HG02973 (cell line): ENCODE data around the gene PPP6R3.

Source experiments
- ATAC-seq: cut with Tn5 transposase; IDR thresholded peaks from one replicate; pipeline ENCODE4 v1.9.1; 2021; ENCODE audit warnings: moderate library complexity; ENCODE audit not compliant: unreplicated experiment

Gene PPP6R3

DNA sequence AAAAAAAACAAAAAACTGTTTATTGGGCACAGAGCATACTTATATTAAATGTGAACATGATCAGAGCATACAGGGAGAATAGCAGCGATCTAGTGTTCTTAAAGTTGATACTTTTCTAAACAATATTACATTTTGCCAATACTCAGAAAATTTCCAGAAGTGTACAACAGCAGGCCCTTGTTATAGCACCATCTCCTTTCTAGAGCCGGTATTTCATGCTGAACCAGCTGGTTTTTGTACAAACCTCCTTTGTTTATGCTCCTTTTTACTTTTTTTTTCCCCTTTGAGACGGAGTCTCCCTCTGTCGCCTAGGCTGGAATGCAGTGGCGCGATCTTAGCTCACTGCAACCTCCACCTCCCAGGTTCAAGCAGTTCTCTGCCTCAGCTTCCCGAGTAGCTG, 90.7 kb downstream of the PPP6R3 start:
- ATAC-seq, result no peak

DNA sequence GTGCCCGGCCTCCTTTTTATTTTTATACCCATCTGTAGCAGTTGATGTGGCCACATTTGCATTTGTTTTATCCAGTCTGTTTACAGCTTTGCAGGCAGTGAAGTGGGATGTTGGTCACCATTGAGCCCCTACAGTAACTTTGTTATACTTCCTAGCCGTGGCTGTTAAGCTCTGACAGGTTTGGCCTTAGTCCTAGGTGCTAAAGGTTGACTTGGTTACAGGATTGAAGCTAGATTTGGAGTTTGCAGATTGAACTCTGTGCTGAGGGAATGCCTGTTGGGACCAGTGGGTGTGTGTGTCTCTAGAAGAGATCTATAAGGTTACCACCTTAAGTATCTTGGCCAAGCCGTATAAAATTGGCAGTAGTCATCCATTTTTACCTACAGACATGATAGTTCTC, 91.2 kb downstream of the PPP6R3 start:
- ATAC-seq, result no peak

DNA sequence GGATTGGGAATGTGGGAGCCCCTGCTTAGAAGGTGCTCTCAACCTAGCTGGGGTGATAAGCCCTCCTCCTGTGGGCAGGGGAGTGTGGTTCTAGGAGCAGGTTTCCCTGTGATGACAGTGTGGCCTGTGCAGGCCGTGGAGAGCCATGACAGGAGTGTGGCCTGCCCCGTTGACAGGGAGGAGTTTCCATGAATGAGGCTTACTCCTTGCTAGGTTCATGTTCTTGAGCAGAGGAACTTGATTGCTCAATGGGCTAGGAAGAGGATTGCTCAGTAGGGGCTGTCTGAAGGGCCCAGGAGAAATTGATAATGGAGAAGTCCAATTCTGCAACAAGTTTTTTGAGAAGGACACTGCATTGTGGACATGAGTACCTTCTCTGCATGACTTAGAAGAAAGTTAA, 92.0 kb downstream of the PPP6R3 start:
- ATAC-seq, result no peak

DNA sequence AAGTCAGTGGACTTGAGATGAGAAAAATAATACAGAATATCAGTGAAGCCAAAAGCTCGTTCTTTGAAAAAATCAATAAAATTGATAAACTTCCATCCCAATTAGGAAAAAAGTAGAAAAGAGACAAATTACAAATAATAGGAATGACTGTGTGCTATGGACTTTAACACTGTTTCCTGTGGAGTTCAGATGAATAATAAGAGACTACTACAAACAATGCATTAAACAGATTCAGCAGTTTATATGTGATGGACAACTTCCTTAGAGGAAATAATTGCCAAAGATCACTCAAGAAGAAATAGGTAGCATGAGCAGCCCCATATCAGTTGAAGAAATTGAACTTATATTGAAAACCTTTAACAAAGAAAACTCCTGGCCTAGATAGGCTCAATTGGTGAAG, 99.7 kb downstream of the PPP6R3 start:
- no peak for ATAC-seq

DNA sequence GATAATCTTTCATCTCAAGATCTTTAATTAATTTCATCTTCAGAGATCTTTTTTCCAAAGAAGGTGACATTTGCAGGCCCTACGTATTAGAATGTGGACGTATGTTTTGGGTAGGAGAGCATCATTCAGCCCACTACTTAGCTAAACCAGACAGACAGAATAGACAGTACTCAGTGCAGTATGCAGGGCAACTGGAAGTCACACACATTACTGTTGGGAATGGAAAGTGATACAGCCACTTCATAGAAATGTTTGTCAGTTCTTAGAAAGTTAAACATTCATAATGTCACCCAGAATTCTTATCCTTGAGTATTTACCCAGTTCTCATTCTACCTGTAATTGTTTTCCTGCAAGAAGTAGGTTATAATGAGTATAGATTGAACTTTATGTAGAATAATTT, 102.9 kb downstream of the PPP6R3 start:
- ATAC-seq, result no peak

DNA sequence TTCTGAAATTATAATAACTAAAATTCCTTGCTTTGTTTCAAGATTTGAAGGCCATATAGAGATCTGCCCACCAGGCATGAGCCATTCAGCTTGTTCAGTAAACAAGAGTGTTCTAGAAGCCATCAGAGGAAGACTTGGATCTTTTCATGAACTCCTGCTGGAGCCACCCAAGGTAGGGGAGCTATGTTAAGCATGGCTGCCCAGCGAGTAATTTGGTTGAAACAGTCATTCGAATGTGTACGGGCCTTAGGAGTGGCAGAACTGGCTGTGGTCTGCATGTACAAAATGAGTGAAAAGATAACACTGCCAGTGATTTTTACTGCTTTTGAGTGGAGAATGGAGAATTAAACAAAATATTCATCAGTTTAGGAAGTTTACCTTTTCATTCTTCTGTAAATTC, 103.7 kb downstream of the PPP6R3 start:
- no peak for ATAC-seq

DNA sequence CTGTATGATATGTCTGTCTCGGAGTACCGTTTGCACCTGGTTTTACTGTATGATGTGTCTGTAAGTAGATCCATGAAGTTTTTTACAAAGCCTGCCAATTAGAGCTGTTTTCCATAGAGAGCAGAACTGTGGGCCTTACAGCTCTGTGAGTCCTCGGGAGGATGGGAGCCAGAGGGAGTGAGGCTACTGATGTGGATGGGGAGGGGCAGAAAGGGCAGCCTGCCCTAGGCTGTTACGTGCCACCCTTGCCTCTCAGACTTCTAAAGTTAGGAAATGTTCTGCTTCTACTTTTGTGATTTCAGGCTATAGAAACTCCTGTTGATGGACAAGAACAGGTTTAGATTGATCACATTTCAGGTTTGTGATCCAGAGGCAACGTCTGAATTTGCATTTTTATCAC, 105.2 kb downstream of the PPP6R3 start:
- ATAC-seq, result no peak

DNA sequence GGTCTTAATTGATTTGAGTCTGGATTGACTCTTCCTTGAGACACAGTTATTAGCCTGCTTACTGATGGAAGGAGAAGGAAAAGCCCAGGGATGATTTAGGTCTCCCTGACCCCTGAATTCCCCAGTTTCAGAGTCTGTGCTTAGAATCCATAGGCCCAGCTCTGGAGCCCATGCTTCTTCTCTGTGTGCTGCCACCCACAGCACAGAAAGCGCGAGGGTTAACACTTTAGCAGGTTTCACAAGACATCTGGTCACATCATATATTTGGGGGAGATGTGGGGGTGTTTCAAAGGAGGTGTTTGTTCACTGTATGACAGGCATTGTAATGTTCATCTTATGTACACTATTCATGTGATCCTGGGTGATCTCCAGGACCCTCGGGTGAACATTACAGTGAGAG, 107.0 kb downstream of the PPP6R3 start:
- ATAC-seq, result no peak

DNA sequence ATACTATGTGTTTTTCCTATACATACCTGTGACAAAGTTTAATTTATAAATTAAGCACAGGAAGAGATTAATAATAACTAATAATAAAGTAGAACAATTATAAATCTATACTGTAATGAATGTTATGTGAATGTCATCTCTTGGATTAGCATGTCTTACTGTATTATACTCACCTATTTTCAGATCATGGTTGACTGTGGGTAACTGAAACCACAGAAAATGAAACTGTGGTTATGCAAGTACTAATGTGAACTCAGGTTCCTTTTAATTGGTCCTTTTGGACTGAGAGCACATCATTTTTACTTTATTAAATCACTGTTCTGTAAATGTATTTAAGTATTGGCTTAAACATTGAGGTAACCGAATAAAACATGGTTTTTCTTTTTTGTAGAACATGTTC, 108.8 kb downstream of the PPP6R3 start:
- ATAC-seq, result no peak

DNA sequence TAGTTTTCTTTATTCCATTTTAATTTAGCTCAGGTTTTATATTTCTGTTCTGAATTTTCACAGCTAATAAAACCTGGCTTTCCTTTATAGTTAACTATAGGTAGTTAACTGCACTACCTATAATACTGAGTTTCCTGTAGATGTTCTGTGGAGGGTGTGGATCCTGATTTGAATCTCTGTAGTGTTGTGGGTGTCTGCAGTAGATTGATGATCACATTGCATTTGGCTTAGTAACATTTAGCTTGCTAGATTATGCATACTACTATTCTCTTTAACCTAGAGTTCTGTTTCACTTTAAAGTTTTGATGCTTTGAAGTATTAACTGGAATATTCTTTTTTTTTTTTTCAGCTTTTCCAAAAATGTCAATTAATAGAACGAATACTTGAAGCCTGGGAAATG, 110.1 kb downstream of the PPP6R3 start:
- no peak for ATAC-seq

DNA sequence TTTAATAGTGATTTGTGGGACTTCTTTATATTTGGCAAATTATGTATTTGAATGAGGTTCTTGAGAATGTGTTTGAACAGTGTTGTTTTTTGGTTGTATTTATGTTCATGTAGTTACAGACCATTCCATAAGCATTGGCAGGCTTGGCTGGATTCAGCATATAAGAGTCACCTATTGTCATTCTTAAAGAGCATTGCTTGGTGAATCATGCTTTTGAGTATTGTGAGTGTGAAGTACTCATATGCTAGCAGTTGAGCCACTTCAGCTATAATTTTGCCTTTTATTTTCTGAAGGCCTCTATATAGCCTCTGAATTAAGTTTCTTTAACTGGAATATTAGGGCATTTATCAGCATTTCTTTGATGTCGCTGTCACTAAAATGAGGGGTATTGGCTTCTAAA, 113.8 kb downstream of the PPP6R3 start:
- ATAC-seq, result no peak

DNA sequence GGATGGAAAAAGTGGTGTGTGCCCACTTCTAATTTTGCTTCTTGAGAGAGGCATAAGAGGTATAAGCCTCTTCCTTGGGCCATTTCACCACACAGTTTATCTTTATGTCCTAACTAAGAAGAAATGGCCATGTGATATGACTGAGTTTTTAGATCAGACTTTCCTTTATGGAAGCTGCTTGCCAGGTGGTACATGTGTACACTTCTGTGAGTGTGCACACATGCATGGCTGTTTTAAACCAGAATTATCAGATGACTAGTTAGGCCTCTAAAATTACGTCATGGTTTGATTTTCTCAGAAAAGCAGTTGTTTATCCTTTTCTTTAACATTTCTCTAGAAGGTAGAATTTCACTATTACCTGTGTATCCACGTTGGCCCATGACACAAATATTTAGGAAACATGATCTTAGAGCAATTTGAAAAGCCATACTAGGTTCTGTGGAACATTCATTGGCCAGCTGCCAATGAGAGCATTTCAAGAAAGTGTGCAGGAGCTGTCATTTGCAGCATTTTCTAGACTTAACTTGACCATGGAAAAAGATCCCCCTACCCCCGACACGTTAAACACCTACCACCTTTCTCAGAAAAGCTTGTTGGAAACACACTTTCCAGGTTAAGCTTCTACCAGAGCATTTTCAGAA, 114.6 kb downstream of the PPP6R3 start:
- ATAC-seq, result no peak

DNA sequence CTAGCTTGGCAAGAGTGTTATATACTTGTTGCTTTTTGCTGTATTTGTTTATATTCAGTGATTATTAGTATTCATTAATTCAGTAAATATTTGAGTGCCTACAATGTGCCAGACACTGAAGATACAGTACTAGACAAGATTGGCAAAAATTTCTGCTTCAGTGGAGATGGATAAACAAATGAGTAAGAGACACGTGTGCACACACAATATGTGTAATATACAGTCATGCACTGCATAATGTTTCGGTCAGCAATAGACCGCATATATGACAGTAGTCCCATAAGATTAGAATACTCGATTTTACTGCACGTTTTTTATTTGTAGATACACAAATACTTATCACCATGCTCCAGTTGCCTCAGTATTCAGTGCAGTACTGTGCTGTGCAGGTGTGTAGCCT, 118.9 kb downstream of the PPP6R3 start:
- no peak for ATAC-seq

DNA sequence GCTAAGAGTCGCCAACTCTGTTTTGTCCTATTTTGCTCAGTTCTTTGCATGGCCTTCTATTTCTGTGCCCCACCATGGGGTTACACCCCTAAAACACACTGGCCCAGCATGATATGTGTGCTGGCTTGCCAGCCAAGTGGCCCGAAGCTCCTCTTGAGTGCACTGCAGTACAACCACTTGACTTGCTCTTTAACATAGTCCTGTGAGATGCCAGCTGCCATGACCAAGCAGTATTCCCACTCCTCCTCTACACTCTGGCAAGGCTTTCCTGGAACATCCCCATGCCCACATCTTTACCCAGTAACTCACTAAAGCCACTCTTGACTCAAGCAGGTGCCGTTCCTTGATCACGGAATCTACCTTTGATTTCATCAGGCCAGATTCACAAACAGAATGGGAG, 120.9 kb downstream of the PPP6R3 start:
- ATAC-seq, result no peak

DNA sequence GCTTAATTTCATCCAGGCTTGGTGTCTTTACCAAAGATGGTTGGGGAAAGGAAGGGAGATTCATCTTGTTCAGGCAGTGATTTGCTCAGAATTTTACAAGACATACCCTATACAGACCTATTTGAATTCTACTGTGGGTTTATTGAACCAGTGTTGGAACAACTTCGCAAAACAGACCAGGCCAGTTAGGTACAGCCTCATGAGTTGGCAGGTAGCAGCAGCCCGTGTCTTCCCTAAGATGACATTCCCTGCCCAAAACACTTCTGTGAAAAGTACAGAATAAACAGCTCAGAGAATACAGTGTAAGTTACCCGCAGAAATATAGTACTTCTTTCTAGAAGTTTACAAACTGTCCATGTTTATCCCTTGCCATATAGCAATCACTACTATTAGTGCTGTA, 121.3 kb downstream of the PPP6R3 start:
- no peak for ATAC-seq

DNA sequence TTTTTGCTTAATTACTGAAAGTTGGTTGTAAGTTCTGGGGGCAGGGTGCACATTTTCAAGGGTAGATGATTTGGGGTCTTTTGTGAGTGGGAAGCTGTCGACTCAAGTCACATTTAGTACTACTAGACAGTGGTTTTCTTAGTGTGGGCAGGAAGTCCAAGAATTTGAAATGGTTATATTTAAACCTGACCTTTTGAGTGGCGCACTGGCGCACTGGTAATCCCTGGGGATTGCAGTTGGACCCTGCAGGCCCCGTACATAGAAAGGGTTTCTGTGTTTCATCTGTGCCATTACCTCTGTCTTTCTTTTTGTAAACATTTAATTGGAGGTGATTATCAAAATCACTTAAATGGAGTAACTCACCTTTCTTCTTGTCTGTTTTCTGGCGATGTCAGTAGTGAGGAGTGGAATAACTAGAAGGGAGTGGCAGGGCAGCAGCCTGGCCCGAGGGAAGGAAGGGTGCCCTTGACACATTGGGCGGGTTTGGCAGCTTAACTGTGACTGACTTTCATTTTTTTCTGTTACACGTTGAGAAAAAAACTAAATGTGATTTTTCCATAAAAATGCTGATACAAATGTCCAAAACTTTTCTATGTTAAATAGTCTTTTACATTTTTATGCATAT, 122.0 kb downstream of the PPP6R3 start:
- no peak for ATAC-seq

DNA sequence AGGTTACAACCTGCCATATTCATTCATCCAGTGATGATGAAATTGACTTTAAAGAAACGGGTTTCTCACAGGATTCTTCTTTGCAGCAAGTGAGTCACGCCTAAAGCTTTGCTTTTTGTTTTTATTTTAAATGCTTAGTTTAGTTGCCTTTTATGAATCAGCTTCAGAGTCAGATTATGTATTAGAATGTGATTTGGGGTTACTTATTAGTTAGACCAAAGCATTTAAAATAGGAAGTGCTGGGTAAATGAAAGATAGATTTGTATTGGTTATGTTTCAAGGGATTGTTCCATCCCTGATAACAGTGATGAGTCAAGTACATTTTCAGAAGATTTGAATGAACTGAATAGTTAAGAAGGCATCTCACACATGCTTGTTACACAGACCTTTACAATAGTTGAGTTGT, 122.5 kb downstream of the PPP6R3 start:
- no peak for ATAC-seq

DNA sequence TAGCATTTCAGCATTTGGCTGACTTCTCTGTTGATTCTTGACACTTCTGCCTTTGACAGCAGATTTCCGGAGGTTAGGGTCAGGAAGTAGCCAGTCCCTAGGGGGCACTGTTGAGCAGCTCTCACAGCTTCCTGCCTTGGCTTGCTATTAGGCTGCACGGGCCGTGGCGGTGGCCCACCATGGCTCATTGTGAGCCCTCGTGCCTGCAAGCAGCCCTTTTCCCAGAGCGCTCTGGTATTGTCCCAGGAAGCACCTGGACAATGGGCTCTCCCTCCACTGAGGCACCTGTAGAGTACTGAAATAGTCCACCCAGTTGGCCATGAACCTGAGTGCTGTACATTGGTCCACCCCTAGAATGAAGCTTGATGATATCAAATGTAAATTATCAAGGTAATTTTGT, 123.5 kb downstream of the PPP6R3 start:
- ATAC-seq, result no peak

DNA sequence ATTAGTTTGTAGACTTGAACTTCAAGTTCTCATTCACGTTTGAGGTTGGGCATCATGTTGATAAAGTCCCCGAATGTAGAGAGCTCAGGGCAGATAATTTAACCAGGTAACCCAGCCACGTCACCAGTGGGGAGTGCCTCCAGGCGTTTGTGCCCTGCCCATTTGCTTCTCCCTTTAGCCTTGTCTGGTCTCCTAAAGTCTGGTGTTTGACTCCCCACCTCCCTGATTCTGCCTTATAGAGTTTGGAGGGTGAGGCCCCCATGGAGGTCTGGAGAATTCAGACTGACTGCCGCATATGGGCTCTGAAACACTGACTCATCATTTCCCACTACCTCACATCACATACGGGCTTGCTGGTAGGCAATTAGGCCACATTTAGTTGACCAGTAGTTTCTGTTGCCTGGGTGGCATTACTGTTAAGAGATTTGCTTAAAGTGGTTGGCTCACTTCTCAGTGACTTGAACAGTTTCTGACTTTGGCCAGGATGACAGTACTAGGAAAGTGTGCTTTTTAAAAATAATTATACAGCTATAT, 124.5 kb downstream of the PPP6R3 start:
- ATAC-seq, result no peak

DNA sequence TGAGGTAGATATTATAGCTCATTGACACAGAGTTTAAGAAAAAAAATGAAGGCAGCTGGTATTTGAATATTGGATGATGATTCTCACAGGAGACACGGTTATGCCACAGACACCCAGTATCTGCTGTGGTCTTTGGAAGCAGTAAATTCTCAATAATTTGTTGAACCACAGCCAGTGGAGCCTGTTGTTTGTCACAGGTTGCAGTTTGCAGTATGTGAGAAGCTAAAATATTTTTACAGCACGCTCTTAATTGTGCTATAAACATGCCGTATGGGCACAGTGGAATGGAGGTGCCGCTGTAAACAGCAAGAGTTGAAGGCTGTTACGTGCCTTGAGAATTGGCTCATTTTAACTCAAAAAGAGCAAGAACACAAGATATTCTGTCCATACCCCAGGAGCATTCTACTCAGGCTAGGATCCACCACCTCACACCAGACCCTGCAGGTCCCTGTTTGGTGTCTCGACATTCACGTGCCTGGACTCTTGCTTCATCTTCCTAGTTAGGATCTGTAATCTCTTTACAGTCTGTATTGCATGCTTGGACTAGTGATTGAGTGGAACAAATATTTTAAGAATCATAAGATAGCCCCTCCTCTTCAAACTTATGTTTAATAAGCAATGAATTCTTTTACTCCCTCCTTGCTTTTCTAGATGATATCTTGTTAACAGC, 129.1 kb downstream of the PPP6R3 start:
- ATAC-seq, result no peak

DNA sequence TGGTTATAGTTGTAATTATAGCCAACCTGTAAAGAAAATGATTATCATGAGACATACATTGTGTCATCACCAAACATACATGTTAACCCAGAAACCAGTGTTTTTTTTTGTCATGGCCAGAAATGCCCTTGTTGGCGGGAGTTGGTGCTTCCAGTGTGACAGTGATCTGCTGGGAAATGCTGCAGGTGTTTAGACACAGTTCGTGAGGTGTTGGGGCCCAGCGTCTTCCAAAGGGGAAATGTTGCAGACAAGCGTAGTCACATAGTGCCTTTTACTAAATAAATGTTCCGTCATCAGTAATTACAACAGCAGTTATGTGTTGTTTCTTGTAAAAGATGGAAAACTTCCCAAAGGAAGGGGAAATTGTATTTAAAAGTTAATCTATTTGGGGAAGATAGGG, 131.2 kb downstream of the PPP6R3 start:
- ATAC-seq, result no peak

DNA sequence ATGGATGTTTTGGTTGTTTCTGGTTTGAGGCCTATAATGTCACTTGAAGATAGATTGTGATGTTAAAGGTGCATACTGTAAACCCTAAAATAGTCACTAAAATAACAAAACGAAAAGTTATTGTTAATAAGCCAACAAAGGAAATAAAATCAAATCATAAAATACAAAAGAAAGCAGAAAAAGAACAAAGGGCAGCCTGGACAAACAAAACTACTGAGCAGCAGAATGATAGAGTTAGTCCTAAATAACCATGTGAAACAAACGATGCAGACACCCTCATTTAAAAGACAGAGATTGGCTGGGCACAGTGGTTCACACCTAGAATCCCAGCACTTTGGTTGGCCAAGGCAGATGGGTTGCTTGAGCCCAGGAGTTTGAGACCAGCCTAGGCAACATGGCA, 132.9 kb downstream of the PPP6R3 start:
- no peak for ATAC-seq
